ENCODE data around the gene PTGFRN. TPM values are rescaled to one million over a fixed set of nuclear protein-coding genes. Genes with fewer than 3 reads are reported as not detected.

The PTGFRN gene
- polyA plus RNA-seq, 1 donor from 2014 or later, result 20.1 TPM

DNA sequence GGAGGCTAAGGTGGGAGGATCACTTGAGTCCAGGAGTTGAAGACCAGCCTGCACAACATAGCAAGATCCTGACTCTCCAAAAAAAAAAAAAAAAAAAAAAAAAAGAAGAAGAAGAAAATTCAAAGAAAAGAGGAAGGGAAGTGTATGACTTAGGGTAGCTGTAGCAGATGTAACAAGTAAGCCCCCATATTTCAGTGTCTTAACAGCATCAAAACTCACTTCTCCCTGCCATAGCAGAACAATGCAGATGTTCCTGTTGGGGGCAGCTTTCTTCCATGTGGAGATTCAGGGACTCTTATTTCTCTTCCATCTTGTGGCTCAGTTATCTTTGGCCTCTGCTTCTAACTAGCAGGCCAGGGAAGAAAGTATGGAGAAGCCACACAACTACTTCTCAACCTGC, 10.2 kb upstream of the PTGFRN start:
- H3K9ac ChIP-seq (ENCODE audit: low read length), result no peak overlapping the region
- TF ChIP-seq MXI1 (conservative IDR thresholded peaks at IDR 0.05; ENCODE audit: poor library complexity, severe bottlenecking), result no peak
- H3F3A ChIP-seq (ENCODE audit: insufficient read depth, low read length, poor library complexity, severe bottlenecking), result no peaks in the 10 kb centered on the region
- H3K4me3 ChIP-seq (ENCODE audit: low read length), result no peak overlapping the region
- H3K9me3 ChIP-seq (ENCODE audit: low read length), result no peaks in the 10 kb centered on the region
- H3K79me2 ChIP-seq (replicated peaks; ENCODE audit: insufficient read depth, low read length), result no peaks in the 10 kb centered on the region
- no peak overlapping the region for H3K27ac ChIP-seq (ENCODE audit: low read length)
- no peaks in the 10 kb centered on the region for H3K9me2 ChIP-seq (ENCODE audit: insufficient read depth, low read length)
- H2AFZ ChIP-seq (ENCODE audit: low read depth, low read length), result no peak overlapping the region
- H3K4me2 ChIP-seq (ENCODE audit: low read length), result no peak overlapping the region
- H3K27me3 ChIP-seq (ENCODE audit: insufficient read depth, low read depth, low read length), result no peaks in the 10 kb centered on the region
- no peaks in the 10 kb centered on the region for H4K20me1 ChIP-seq (ENCODE audit: insufficient read depth)
- H3K36me3 ChIP-seq (ENCODE audit: insufficient read depth, low read length), result no peaks in the 10 kb centered on the region

DNA sequence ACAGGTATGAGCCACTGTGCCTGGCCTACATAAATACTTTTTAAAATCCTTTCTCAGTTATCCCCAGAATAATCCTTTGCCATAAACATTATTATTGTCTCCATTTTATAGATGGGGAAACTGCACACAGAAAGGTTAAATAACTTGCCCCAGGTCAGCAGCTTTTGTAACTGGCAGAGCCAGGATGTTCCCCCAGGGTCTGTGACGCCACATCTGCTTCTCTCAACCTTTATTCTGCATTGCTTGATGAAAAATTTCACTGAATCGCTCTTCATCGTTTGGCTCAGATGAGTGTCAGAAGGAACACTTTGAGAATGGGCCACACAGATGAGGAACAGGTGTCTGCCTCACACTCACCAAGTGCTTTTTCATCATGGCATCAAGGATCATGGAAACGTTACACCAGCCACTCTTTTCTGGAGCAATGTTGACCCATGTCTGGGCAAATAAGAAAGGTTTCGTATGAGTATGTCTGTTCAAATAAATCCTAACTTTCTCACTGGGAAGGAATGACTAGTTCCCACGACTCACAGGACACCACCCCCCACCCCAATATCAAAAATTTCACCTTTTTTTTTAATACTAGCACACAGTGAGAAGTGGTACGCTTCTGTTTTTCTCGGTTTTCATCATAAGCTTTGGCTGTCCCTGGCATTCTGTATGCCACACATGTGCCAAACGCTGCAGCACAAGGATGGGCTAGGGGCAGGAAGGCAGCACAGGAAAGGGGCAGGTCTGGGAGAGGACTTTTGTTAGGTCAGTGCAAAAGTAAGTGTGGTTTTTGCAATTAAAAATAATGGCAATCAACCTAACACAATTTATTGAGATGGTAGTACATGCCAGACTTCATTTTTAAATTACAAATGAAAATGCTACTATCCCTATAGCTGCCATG, 9.0 kb upstream of the PTGFRN start:
- H2AFZ ChIP-seq (ENCODE audit: low read depth, low read length), result no peak overlapping the region

More for the DNA sequence above, 9.0 kb upstream of the PTGFRN start:
- Histone ChIP-seq H3K27ac (ENCODE audit: low read length) (no peak overlapping the region), H3K9me2 (ENCODE audit: insufficient read depth, low read length) (no peaks in the 10 kb centered on the region), H3F3A (ENCODE audit: insufficient read depth, low read length, poor library complexity, severe bottlenecking) (no peaks in the 10 kb centered on the region), H3K4me2 (ENCODE audit: low read length) (no peak overlapping the region), H3K9me3 (ENCODE audit: low read length) (no peaks in the 10 kb centered on the region), H4K20me1 (ENCODE audit: insufficient read depth) (no peaks in the 10 kb centered on the region), H3K9ac (ENCODE audit: low read length) (no peak overlapping the region), H3K4me3 (ENCODE audit: low read length) (no peak overlapping the region), H3K79me2 (replicated peaks; ENCODE audit: insufficient read depth, low read length) (no peaks in the 10 kb centered on the region), H3K36me3 (ENCODE audit: insufficient read depth, low read length) (no peaks in the 10 kb centered on the region), H3K27me3 (ENCODE audit: insufficient read depth, low read depth, low read length) (no peaks in the 10 kb centered on the region)
- TF ChIP-seq, protein P1, sequence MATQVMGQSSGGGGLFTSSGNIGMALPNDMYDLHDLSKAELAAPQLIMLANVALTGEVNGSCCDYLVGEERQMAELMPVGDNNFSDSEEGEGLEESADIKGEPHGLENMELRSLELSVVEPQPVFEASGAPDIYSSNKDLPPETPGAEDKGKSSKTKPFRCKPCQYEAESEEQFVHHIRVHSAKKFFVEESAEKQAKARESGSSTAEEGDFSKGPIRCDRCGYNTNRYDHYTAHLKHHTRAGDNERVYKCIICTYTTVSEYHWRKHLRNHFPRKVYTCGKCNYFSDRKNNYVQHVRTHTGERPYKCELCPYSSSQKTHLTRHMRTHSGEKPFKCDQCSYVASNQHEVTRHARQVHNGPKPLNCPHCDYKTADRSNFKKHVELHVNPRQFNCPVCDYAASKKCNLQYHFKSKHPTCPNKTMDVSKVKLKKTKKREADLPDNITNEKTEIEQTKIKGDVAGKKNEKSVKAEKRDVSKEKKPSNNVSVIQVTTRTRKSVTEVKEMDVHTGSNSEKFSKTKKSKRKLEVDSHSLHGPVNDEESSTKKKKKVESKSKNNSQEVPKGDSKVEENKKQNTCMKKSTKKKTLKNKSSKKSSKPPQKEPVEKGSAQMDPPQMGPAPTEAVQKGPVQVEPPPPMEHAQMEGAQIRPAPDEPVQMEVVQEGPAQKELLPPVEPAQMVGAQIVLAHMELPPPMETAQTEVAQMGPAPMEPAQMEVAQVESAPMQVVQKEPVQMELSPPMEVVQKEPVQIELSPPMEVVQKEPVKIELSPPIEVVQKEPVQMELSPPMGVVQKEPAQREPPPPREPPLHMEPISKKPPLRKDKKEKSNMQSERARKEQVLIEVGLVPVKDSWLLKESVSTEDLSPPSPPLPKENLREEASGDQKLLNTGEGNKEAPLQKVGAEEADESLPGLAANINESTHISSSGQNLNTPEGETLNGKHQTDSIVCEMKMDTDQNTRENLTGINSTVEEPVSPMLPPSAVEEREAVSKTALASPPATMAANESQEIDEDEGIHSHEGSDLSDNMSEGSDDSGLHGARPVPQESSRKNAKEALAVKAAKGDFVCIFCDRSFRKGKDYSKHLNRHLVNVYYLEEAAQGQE (IDR thresholded peaks at IDR 0.05; ENCODE audit: borderline replicate concordance), result no peak
- TF ChIP-seq MXI1 (conservative IDR thresholded peaks at IDR 0.05; ENCODE audit: poor library complexity, severe bottlenecking) (no peak), TAF1 (IDR thresholded peaks at IDR 0.05; ENCODE audit: low read depth) (no peak), POLR2AphosphoS5 (IDR thresholded peaks at IDR 0.05) (no peak), SMC3 (conservative IDR thresholded peaks at IDR 0.05; ENCODE audit: poor library complexity) (no peak), EP300 (conservative IDR thresholded peaks at IDR 0.05; ENCODE audit: poor library complexity, severe bottlenecking) (no peak)
- TF ChIP-seq, protein P2, sequence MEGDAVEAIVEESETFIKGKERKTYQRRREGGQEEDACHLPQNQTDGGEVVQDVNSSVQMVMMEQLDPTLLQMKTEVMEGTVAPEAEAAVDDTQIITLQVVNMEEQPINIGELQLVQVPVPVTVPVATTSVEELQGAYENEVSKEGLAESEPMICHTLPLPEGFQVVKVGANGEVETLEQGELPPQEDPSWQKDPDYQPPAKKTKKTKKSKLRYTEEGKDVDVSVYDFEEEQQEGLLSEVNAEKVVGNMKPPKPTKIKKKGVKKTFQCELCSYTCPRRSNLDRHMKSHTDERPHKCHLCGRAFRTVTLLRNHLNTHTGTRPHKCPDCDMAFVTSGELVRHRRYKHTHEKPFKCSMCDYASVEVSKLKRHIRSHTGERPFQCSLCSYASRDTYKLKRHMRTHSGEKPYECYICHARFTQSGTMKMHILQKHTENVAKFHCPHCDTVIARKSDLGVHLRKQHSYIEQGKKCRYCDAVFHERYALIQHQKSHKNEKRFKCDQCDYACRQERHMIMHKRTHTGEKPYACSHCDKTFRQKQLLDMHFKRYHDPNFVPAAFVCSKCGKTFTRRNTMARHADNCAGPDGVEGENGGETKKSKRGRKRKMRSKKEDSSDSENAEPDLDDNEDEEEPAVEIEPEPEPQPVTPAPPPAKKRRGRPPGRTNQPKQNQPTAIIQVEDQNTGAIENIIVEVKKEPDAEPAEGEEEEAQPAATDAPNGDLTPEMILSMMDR (IDR thresholded peaks at IDR 0.05; ENCODE audit: poor library complexity, severe bottlenecking), result no peak
